ENCODE data around the gene KCNQ1OT1. TPM values are rescaled to one million over a fixed set of nuclear protein-coding genes. Genes with fewer than 3 reads are reported as not detected.

KCNQ1OT1 gene
- total RNA-seq, 1 donor from 2014 or later = 14.3 TPM

DNA sequence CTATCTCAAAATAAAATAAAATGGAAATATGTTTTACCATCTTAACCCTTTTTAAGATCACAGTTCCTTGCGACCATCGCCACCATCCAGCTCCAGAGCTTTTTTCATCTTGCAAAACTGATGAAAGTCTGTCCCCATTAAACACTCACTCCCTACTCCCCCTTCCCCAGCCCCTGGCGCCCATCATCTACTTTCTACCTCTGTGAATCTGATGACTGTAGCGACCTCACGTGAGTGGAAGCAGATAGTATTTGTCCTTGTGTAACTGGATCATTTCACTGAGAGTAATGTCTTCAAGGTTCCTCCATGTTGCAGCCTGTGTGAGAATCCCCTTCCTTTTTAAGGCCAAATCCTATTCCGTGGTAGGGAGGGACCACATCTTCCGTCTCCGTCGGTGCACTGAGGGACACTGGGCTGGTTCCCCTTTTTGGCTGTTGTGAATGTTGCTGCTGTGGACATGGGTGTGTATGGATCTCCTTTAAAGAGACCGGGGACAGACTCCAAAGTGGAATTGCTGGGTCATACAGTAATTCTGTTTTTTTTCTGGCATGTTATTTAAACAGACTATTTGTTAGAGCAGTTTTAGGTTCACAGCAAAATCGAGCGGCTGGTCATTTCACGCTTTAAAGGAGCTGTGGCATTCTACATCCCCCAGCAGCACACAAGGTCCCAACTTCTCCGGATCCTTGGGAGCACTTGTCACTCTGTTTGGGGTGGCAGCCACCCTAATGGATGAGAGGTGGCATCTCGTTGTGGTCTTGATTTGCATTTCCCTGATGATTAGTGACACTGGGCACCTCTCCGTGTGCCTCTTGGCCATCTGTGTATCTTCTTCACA lies 135.0 kb downstream of the KCNQ1OT1 start:
- peaks cover 4% of the 10 kb centered on the region for H3K4me1 Mint-ChIP-seq (ENCODE audit: low read depth, unreplicated experiment)
- H3K9me3 Mint-ChIP-seq (ENCODE audit: unreplicated experiment) = peaks cover 3% of the 10 kb centered on the region
- DNase-seq = peak; percentile 9
- H3K4me3 Mint-ChIP-seq (ENCODE audit: unreplicated experiment) = no peak overlapping the region
- TF ChIP-seq, protein P1, sequence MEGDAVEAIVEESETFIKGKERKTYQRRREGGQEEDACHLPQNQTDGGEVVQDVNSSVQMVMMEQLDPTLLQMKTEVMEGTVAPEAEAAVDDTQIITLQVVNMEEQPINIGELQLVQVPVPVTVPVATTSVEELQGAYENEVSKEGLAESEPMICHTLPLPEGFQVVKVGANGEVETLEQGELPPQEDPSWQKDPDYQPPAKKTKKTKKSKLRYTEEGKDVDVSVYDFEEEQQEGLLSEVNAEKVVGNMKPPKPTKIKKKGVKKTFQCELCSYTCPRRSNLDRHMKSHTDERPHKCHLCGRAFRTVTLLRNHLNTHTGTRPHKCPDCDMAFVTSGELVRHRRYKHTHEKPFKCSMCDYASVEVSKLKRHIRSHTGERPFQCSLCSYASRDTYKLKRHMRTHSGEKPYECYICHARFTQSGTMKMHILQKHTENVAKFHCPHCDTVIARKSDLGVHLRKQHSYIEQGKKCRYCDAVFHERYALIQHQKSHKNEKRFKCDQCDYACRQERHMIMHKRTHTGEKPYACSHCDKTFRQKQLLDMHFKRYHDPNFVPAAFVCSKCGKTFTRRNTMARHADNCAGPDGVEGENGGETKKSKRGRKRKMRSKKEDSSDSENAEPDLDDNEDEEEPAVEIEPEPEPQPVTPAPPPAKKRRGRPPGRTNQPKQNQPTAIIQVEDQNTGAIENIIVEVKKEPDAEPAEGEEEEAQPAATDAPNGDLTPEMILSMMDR (IDR thresholded peaks at IDR 0.05; ENCODE audit: partially characterized antibody, unreplicated experiment) = no peak
- H3K36me3 Mint-ChIP-seq (ENCODE audit: unreplicated experiment) = no peaks in the 10 kb centered on the region
- no peak overlapping the region for H3K27ac Mint-ChIP-seq (ENCODE audit: unreplicated experiment)
- H3K27me3 Mint-ChIP-seq (ENCODE audit: unreplicated experiment) = peaks cover 2% of the 10 kb centered on the region

DNA sequence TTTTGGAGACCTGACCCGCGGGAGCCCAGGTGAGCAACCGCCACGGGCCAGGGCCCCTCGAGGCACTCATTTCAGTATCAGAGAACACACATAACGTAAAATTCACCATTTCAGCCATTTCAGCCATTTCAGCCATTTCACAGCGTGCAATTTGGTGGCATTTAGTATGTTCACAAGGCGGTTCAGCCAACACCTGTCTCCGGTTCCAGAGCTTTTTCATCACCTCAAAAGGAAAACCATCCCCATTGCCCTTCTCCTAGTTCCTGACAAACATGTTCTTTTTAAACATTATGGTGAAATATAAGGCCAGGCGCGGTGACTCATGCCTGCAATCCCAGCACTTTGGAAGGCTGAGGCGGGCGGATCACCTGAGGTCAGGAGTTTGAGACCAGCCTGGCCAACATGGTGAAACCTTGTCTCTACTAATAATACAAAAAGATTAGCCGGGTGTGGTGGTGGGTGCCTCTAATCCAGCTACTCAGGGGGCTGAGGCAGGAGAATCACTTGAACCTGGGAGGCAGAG lies 135.7 kb downstream of the KCNQ1OT1 start:
- Mint-ChIP-seq H3K27me3 (ENCODE audit: unreplicated experiment) (peaks cover 2% of the 10 kb centered on the region), H3K9me3 (ENCODE audit: unreplicated experiment) (peaks cover 3% of the 10 kb centered on the region), H3K36me3 (ENCODE audit: unreplicated experiment) (no peaks in the 10 kb centered on the region), H3K4me1 (ENCODE audit: low read depth, unreplicated experiment) (peaks cover 4% of the 10 kb centered on the region), H3K4me3 (ENCODE audit: unreplicated experiment) (no peak overlapping the region), H3K27ac (ENCODE audit: unreplicated experiment) (no peak overlapping the region)
- no peak for DNase-seq
- TF ChIP-seq, protein P1 (IDR thresholded peaks at IDR 0.05; ENCODE audit: partially characterized antibody, unreplicated experiment) = no peak

DNA sequence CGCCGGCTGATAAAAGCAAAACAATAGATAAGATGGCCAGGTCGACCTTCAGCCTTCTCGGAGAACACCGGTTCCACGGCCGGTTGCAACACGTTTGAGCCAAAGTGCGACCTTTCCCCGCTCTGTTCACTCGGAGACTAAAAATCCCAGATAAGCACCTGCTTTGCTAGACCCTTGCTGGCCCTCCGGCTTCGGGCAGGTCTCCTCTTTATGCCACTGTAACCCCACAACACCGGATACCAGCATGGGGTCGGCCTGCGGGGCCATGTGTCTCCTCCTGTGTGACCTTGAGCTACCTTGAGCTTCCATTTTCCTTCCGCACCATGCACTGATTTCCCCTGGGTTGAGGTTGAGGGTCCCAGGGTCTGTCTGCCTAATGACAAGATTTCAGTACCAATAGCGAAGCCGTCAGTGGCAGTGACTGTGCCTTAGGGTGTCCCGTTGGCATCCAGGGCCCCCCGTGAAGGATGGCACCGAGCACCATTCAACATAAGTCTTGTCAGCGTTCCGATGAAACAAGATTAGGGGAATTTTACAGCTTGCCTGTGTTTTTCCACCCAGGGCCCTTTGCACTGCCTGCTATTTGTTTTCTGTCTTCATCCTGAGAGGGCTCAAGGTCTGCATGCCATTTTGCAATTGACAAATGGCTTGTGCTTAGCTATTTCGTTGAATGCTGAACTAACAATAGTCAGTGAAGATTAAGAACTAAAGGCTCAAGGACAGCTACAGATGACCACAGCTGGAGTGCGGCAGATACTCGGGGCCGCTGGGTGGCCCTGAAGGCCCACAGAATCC lies 136.4 kb downstream of the KCNQ1OT1 start:
- TF ChIP-seq, protein P1 (IDR thresholded peaks at IDR 0.05; ENCODE audit: partially characterized antibody, unreplicated experiment) = no peak
- H3K27ac Mint-ChIP-seq (ENCODE audit: unreplicated experiment) = no peak overlapping the region
- peaks cover 3% of the 10 kb centered on the region for H3K9me3 Mint-ChIP-seq (ENCODE audit: unreplicated experiment)
- peak; percentile 13 for DNase-seq
- peaks cover 2% of the 10 kb centered on the region for H3K27me3 Mint-ChIP-seq (ENCODE audit: unreplicated experiment)
- H3K4me3 Mint-ChIP-seq (ENCODE audit: unreplicated experiment) = no peak overlapping the region
- peaks cover 4% of the 10 kb centered on the region for H3K4me1 Mint-ChIP-seq (ENCODE audit: low read depth, unreplicated experiment)
- no peaks in the 10 kb centered on the region for H3K36me3 Mint-ChIP-seq (ENCODE audit: unreplicated experiment)

DNA sequence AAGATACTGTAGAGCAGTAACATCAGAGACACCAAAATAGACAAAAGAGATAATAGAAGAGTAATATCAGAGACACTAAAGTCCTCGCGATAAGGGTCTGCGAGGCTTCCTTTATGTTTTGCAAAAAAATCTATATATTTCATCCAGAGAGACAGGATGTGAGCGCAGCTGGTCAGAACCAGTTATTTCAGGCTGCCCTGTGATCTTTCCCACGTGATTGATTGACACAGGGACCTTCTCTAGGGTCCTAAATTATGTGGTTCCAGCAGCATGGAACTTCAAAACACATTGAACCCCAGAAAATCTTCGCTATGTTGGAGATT lies 136.9 kb downstream of the KCNQ1OT1 start:
- DNase-seq = no peak
- H3K27me3 Mint-ChIP-seq (ENCODE audit: unreplicated experiment) = peaks cover 2% of the 10 kb centered on the region
- no peak overlapping the region for H3K4me3 Mint-ChIP-seq (ENCODE audit: unreplicated experiment)
- peak overlapping the region; percentile 14 for H3K27ac Mint-ChIP-seq (ENCODE audit: unreplicated experiment)
- TF ChIP-seq, protein P1 (IDR thresholded peaks at IDR 0.05; ENCODE audit: partially characterized antibody, unreplicated experiment) = no peak
- H3K4me1 Mint-ChIP-seq (ENCODE audit: low read depth, unreplicated experiment) = peaks cover 4% of the 10 kb centered on the region
- H3K36me3 Mint-ChIP-seq (ENCODE audit: unreplicated experiment) = peaks cover 4% of the 10 kb centered on the region
- H3K9me3 Mint-ChIP-seq (ENCODE audit: unreplicated experiment) = peaks cover 4% of the 10 kb centered on the region

All from glutamatergic neuron (in vitro differentiated cells).